SH-SY5Y (cell line): ENCODE measurements around the gene AATK.

Experiments
- GATA2 ChIP-seq: IDR thresholded peaks from 2 replicates; pipeline ENCODE4 v1.6.1; 2011; ENCODE audit warnings: mild to moderate bottlenecking, low read depth, low read length
- GATA3 ChIP-seq: IDR thresholded peaks from 2 replicates; pipeline ENCODE4 v1.6.1; 2011; ENCODE audit warnings: low read depth, mild to moderate bottlenecking, low read length, moderate library complexity

DNA sequence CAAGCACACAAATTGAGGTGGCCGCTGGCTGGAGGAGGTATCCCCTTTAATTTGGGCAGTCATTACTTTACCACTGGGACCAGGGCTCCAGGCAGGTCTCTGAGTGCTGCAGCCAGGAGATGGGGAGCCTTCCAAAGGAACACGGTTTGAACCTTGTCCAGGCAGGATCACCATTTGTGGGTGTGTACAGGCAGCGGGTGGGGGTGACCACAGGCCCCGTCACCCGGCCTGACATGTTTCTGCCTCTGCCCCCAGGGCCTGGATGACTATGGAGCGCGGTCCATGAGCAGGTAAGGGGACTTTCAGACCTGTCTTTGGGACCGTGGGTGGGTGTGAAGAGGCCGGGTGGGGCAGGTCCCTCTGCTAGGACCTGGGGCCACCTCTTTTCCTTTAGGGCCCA is 57.8 kb downstream of the AATK start:
- TF ChIP-seq GATA2: no peak
- TF ChIP-seq GATA3: no peak
